Endodermal cell (in vitro differentiated cells): ENCODE results near the gene TNFRSF21. TPM values are rescaled to one million over a fixed set of nuclear protein-coding genes. Genes with fewer than 3 reads are reported as not detected.

ENCODE experiments used
- DNase-seq: peaks from one replicate; pipeline ENCODE4 v3.0.0-alpha.2; 2017
- H3K27ac ChIP-seq: 2 replicates; pipeline ENCODE4 v1.5.1; 2013; ENCODE audit warnings: mild to moderate bottlenecking, low read depth, low read length, moderate library complexity
- H3K27me3 ChIP-seq: 2 replicates; pipeline ENCODE4 v1.6.1; 2013; ENCODE audit warnings: mild to moderate bottlenecking, low read length, moderate library complexity; ENCODE audit not compliant: insufficient read depth, control insufficient read depth, poor library complexity, severe bottlenecking
- H3K36me3 ChIP-seq: 2 replicates; pipeline ENCODE4 v1.7.0; 2013; ENCODE audit warnings: mild to moderate bottlenecking, low read length, moderate library complexity; ENCODE audit not compliant: control insufficient read depth, insufficient read depth
- H3K4me1 ChIP-seq: one replicate; pipeline ENCODE4 v1.7.0; 2013; ENCODE audit warnings: low read length; ENCODE audit not compliant: control insufficient read depth, insufficient read depth
- H3K4me3 ChIP-seq: 2 replicates; pipeline ENCODE4 v1.5.1; 2013; ENCODE audit warnings: mild to moderate bottlenecking, low read length, moderate library complexity
- H3K9ac ChIP-seq: 2 replicates; pipeline ENCODE4 v1.6.1; 2013; ENCODE audit warnings: mild to moderate bottlenecking, low read length, moderate library complexity; ENCODE audit not compliant: poor library complexity, severe bottlenecking; ENCODE audit errors: extremely low read depth
- H3K9me3 ChIP-seq: 2 replicates; pipeline ENCODE4 v1.6.1; 2013; ENCODE audit warnings: mild to moderate bottlenecking, low read length, moderate library complexity; ENCODE audit not compliant: control insufficient read depth
- H3K27ac Mint-ChIP-seq: 2 replicates; pipeline ENCODE4 v1.8.0; 2020; ENCODE audit warnings: mixed read lengths
- H3K27me3 Mint-ChIP-seq: 2 replicates; pipeline ENCODE4 v1.8.0; 2021; ENCODE audit warnings: mild to moderate bottlenecking, mixed read lengths; ENCODE audit not compliant: insufficient read depth
- H3K36me3 Mint-ChIP-seq: 2 replicates; pipeline ENCODE4 v1.8.0; 2020; ENCODE audit warnings: low read depth, mixed read lengths
- H3K4me1 Mint-ChIP-seq: 2 replicates; pipeline ENCODE4 v1.8.0; 2020; ENCODE audit warnings: mixed read lengths
- H3K4me3 Mint-ChIP-seq: 2 replicates; pipeline ENCODE4 v1.8.0; 2020; ENCODE audit warnings: mild to moderate bottlenecking, moderate library complexity, mixed read lengths
- H3K9me3 Mint-ChIP-seq: 2 replicates; pipeline ENCODE4 v1.8.0; 2020; ENCODE audit warnings: mild to moderate bottlenecking, mixed read lengths
- CTCF ChIP-seq: fragments of 200-600 bp; sonication (generic); conservative IDR thresholded peaks from 2 replicates; pipeline ENCODE4 v1.5.0; 2021; ENCODE audit warnings: antibody characterized with exemption, mild to moderate bottlenecking
- WGBS, 2 experiments: methylation state at CpG; one replicate each; pipeline versions ENCODE4 v1.1.5 to v1.1.7; 2013; ENCODE audit warnings: missing lambda C conversion rate in 2 of 2, mixed read lengths in 1 of 2; ENCODE audit not compliant: insufficient coverage in 1 of 2, insufficient read length in 1 of 2; 5-methylcytosine and 5-hydroxymethylcytosine counted together
- total RNA-seq, 2 donors: library from RNA; stranded (reverse); fragmentation: NEBNext Ultra II Directional in 1 of 2; extraction: Animal tissue kit (Norgen Biotek cat#: 25700) in 1 of 2; gene quantifications; 2 replicates in 1 of 2; 3 replicates in 1 of 2; pipeline ENCODE4 v1.2.1, GENCODE V29; 2021

TNFRSF21 gene
- total RNA-seq, 2 donors from 2014 or later = 63.3 to 93.2 TPM

- H3K27me3 ChIP-seq = no peaks in the 10 kb centered on the region
- TF ChIP-seq CTCF = no peak
- DNase-seq = no peak
- H3K4me3 ChIP-seq = no peak overlapping the region
- no peak overlapping the region for H3K27ac ChIP-seq
- 93 to 94% methylated on average over 3 to 5 of the region's 5 CpGs for WGBS, 2 experiments
- no peaks in the 10 kb centered on the region for H3K27me3 Mint-ChIP-seq
- peaks cover 2% of the 10 kb centered on the region for H3K36me3 Mint-ChIP-seq
- H3K9me3 Mint-ChIP-seq = no peaks in the 10 kb centered on the region
- H3K4me1 ChIP-seq = peaks cover 19% of the 10 kb centered on the region
- no peak overlapping the region for H3K9ac ChIP-seq
- peaks cover 63% of the 10 kb centered on the region for H3K4me1 Mint-ChIP-seq
- no peaks in the 10 kb centered on the region for H3K9me3 ChIP-seq
- H3K27ac Mint-ChIP-seq = no peak overlapping the region
- peaks cover 32% of the 10 kb centered on the region for H3K36me3 ChIP-seq
- H3K4me3 Mint-ChIP-seq = no peak overlapping the region
Observed at GRCh38 chr6:47300417-47300816, 9.3 kb downstream of the TNFRSF21 start.

GRCh38 chr6:47299965-47300364, 9.7 kb downstream of the TNFRSF21 start:
- Mint-ChIP-seq H3K9me3 (no peaks in the 10 kb centered on the region), H3K27ac (no peak overlapping the region), H3K4me1 (peaks cover 65% of the 10 kb centered on the region), H3K4me3 (no peak overlapping the region), H3K27me3 (no peaks in the 10 kb centered on the region), H3K36me3 (peaks cover 2% of the 10 kb centered on the region)
- Histone ChIP-seq H3K4me3 (no peak overlapping the region), H3K27me3 (no peaks in the 10 kb centered on the region), H3K9me3 (no peaks in the 10 kb centered on the region), H3K9ac (no peak overlapping the region), H3K36me3 (peaks cover 28% of the 10 kb centered on the region), H3K27ac (no peak overlapping the region), H3K4me1 (peaks cover 19% of the 10 kb centered on the region)
- no peak for TF ChIP-seq CTCF
- DNase-seq = no peak
- 89 to 92% methylated on average over 1 to 4 of the region's 4 CpGs for WGBS, 2 experiments

- Histone ChIP-seq H3K4me3 (no peak overlapping the region), H3K9me3 (no peaks in the 10 kb centered on the region), H3K4me1 (peaks cover 16% of the 10 kb centered on the region), H3K9ac (no peak overlapping the region), H3K27ac (no peak overlapping the region), H3K36me3 (peaks cover 25% of the 10 kb centered on the region), H3K27me3 (no peaks in the 10 kb centered on the region)
- DNase-seq = no peak
- Mint-ChIP-seq H3K27ac (no peak overlapping the region), H3K36me3 (peaks cover 2% of the 10 kb centered on the region), H3K4me1 (peaks cover 61% of the 10 kb centered on the region), H3K9me3 (no peaks in the 10 kb centered on the region), H3K27me3 (no peaks in the 10 kb centered on the region), H3K4me3 (no peak overlapping the region)
- no peak for TF ChIP-seq CTCF
Observed at GRCh38 chr6:47298475-47298874, 11.2 kb downstream of the TNFRSF21 start.
